Nucleus accumbens (tissue), 56 donors: ENCODE results near the gene BTNL8.

ENCODE experiments used
- DNase-seq, 56 donors: peaks; one replicate each; lab custom pipeline; 2025; lab: John Stamatoyannopoulos, UW

The BTNL8 gene

DNA sequence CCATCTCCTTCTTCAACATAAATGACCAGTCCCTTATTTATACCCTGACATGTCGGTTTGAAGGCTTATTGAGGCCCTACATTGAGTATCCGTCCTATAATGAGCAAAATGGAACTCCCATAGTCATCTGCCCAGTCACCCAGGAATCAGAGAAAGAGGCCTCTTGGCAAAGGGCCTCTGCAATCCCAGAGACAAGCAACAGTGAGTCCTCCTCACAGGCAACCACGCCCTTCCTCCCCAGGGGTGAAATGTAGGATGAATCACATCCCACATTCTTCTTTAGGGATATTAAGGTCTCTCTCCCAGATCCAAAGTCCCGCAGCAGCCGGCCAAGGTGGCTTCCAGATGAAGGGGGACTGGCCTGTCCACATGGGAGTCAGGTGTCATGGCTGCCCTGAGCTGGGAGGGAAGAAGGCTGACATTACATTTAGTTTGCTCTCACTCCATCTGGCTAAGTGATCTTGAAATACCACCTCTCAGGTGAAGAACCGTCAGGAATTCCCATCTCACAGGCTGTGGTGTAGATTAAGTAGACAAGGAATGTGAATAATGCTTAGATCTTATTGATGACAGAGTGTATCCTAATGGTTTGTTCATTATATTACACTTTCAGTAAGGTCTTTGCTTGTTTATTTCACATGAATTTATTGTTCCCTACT, 51.5 kb downstream of the BTNL8 start:
- DNase-seq: no peak

DNA sequence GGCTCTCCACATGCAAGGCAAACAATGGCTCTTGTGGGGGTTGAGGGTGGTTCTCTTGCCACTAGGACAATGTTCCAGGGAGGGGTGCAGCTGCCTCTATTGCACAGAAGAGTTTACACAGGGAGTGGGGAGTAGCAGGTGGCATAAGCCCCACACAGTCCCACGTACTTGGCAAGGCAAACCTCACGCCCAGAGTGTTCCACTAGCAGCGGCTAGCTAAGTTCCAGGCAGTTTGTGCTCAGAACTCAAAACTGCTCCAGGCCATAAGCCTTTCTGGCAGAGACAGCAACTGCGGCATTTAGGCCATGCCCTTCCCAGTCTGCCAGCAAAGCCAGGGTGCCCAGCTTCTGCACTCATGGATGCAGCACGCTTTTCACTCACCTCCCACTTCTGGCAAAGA, 60.7 kb downstream of the BTNL8 start:
- DNase-seq: no peak

DNA sequence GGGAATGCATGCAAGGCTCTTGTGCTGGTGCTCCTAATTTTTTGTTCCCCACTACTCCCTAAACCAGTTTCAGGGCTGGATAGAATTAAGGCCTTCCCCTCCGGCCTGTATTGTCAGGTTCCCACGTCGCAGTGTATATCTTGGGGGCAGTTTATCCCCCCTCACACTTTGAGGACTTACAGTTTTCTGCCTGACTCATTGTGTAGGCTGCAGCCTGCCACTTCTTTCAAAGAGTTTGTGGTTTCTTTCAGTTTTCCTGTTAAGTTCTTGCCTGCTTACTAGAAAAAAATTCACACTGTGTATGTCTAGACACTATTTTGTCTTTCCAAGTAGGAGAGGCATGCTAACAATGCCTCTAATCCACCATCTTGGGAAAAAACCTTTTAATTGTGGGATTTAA, 61.2 kb downstream of the BTNL8 start:
- no peak for DNase-seq

DNA sequence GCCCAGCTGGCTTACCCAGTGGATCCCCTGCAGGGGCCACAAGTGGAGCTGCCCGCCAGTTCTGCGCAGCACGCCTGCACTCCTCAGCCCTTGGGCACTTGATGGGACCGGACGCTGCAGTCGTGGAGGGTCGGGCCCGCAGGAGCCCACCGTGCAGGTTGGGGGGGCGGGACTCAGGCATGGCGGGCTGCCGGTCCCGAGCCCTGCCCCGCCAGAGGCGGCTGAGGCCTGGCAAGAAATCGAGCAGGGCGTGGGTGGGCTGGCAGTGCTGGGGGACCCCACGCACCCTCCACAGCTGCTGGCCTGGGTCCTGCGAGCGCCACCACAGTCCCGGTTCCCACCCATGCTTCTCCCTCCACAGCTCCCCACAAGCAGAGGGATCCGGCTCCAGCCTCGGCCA, 70.4 kb downstream of the BTNL8 start:
- no peak for DNase-seq

GRCh38 chr5:180970336-180970735, 71.4 kb downstream of the BTNL8 start:
- DNase-seq: no peak

DNA sequence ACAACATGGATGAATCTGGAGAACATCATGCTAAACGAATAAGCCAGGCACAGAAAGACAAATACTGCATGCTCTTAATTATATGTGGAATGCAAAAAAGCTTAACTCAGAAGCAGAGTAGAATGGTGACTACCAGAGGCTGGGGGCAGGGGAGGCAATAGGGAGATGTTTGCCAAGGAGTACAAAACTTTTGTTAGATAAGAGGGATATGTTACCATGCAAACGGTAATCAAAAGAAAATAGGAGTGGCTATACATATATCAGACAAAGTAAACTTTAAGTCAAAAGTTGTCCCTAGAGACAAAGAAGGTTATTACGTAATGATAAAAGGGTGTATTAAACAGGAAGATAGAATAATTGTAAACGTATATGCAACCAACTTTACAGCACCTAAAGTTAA, 71.9 kb downstream of the BTNL8 start:
- no peak for DNase-seq

DNA sequence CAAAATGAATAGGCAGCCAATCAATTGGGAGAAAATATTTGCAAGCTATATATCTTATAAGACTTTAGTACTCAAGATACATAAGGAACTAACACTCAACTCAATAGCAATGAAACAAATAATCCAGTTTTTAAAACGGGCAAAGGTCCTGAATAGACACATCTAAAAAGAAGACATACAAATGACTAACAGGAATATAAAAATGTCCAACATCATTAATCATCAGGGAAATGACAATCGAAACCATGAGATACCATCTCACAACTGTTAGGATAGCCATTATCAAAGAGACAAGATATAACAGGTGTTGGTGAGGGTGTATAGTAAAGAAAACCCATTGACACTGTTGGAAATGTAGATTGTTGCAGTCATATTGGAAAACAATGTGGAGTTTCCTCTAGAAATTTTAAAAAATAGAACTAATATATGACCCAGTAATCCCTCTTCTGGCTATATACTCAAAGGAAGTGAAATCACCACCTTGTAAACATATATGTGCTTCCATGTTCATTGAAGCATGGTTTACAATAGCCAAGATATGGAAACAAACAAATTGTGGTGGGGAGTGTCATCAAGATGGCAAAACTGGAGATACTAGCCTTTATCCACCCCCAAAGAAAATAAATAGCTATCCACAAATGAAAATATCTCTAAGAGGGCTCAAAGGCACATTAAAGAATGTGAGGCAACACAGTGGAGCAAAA, 75.8 kb downstream of the BTNL8 start:
- no peak for DNase-seq

DNA sequence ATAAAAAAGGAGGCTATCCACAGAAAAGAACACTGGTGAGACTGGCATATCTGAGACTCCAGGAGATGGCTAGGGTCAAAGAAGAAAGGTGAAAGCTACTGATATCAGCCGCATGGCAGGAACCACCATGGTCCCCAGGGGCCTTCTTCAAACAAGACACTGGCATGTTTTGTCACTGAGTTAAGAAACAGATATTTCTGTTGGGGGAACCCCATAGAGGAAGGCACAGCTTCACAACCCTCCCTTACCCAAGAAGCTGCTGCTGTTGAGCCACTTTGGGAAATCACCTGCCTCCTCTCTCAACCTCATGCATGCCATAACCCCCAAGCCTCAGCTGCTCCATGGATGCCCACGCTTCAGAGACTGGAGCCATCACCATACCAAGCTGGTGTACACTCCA, 76.4 kb downstream of the BTNL8 start:
- DNase-seq: no peak

GRCh38 chr5:180976518-180976917, 77.6 kb downstream of the BTNL8 start:
- no peak for DNase-seq

DNA sequence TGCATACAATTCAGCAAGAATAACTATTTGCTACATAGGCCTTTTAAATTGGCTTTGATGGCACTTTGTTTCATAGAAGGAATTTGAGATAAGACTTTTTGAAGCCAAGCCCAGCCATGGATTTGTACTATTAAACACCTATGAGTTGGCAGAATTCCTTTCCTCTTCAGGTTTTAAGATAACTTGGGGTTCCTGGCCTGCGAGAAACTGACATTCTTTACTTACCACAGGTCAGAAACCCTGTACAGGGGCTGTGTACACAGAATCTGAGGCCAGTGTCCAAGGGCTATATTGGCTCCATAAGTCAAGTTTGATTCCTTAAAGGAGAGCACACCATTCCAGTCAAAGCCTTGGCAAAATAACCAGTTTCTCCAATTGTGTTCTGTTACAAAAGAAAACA, 78.9 kb downstream of the BTNL8 start:
- no peak for DNase-seq

- DNase-seq: no peak
These were observed 83.2 kb downstream of the BTNL8 start for GRCh38 chr5:180982008-180982741.

- no peak for DNase-seq
These were observed 89.1 kb downstream of the BTNL8 start for GRCh38 chr5:180988016-180988415.

GRCh38 chr5:180988592-180988991, 89.6 kb downstream of the BTNL8 start, which contains the start of gene BTNL3:
TSS of gene BTNL3 (plus strand) at chr5:180988846. CDS start at chr5:180989029, 183 bp downstream.
- no peak for DNase-seq

DNA sequence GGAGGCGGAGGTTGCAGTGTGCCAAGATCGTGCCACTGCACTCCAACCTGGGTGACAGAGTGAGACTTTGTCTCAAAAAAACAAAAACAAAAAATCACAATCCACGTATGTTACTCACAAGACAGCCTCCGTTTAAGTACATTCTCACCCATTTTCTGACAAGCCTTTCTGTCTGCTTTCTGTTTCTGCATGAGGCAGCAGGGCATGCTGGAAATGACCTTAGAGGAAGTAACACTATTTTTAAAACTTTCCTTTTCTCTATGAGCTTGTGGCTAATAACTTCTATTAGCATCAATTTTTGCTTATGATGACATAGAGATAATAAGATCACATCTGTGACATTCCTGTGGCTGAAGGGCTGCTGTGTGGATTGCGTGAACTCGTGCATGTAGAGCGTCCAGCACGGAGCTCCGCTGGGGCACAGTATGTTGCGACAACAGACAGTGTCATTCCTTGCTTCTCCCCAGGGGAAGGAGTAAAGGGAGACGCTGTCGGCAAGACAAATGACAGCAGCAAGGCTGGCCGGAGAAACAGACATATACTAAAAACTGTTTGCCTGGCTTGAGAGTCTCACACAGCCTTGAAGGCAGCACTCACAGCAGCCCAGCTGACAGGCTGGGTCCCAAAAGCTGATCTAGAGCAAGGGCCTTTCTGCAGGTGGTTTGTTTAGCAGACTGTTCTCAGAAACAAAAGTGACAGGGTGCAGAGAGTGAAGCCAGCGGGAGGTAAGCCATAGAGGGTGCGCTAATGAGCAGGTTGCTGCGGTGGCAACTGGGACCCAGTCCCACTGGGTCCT, 91.3 kb downstream of the BTNL8 start:
- no peak for DNase-seq

GRCh38 chr5:180990882-180991242, 91.9 kb downstream of the BTNL8 start:
- DNase-seq: no peak
